ENCODE measurements around the gene CASP2.
"Not testable (repeated sequence)": the region's sequence is repeated elsewhere in the genome, so short reads cannot be mapped to it uniquely, and the experiment has no call there.

The CASP2 gene

DNA sequence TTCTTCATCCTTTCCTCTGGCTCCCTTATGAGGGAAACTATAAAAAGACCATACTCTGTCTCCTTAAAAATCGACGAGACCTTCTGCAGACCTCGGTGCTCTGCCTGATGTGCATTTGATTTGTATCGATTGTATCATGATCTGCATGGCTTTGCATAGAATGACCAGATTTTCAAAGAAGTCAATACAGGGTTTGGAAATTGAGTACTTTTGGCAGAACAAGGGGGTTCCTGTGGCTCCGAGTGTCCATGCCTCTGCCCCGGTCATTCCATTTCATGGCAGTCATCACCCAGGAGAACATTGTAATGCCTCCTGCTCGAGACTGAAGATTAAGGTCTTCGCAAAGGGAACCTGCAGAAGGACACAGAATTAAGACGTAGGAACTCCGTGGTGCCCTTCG lies 685 bp downstream of the CASP2 start:
- H3K79me2 ChIP-seq (ENCODE audit: insufficient read depth, low read length), result peaks cover 21% of the 10 kb centered on the region
- TF ChIP-seq, protein P1, sequence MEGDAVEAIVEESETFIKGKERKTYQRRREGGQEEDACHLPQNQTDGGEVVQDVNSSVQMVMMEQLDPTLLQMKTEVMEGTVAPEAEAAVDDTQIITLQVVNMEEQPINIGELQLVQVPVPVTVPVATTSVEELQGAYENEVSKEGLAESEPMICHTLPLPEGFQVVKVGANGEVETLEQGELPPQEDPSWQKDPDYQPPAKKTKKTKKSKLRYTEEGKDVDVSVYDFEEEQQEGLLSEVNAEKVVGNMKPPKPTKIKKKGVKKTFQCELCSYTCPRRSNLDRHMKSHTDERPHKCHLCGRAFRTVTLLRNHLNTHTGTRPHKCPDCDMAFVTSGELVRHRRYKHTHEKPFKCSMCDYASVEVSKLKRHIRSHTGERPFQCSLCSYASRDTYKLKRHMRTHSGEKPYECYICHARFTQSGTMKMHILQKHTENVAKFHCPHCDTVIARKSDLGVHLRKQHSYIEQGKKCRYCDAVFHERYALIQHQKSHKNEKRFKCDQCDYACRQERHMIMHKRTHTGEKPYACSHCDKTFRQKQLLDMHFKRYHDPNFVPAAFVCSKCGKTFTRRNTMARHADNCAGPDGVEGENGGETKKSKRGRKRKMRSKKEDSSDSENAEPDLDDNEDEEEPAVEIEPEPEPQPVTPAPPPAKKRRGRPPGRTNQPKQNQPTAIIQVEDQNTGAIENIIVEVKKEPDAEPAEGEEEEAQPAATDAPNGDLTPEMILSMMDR (IDR thresholded peaks at IDR 0.05; ENCODE audit: low read length), result no peak
- TF ChIP-seq EZH2 (IDR thresholded peaks at IDR 0.05; ENCODE audit: borderline replicate concordance, low read length), result no peak
- peaks cover 31% of the 10 kb centered on the region for H3K4me1 ChIP-seq (ENCODE audit: insufficient read depth, low read length, severe bottlenecking)
- peaks cover 40% of the 10 kb centered on the region for H3K36me3 ChIP-seq (ENCODE audit: insufficient read depth, low read length)
- no peaks in the 10 kb centered on the region for H4K20me1 ChIP-seq (ENCODE audit: insufficient read depth, low read length)
- H3F3A ChIP-seq (ENCODE audit: insufficient read depth, low read length), result no peaks in the 10 kb centered on the region
- peak overlapping the region; percentile 83 for H3K9ac ChIP-seq (ENCODE audit: low read length)
- no peaks in the 10 kb centered on the region for H3K9me3 ChIP-seq (ENCODE audit: low read length)
- no peak overlapping the region for H2AFZ ChIP-seq (ENCODE audit: low read length)
- H3K9me2 ChIP-seq (ENCODE audit: low read depth, low read length), result no peaks in the 10 kb centered on the region
- peak overlapping the region; percentile 29 for H3K27ac ChIP-seq (ENCODE audit: low read depth, low read length, poor library complexity, severe bottlenecking)
- no peaks in the 10 kb centered on the region for H3K27me3 ChIP-seq (ENCODE audit: insufficient read depth, low read length)
- peak overlapping the region; percentile 88 for H3K4me2 ChIP-seq (ENCODE audit: low read length)
- peak overlapping the region; percentile 78 for H3K4me3 ChIP-seq (ENCODE audit: low read depth, low read length, poor library complexity, severe bottlenecking)

DNA sequence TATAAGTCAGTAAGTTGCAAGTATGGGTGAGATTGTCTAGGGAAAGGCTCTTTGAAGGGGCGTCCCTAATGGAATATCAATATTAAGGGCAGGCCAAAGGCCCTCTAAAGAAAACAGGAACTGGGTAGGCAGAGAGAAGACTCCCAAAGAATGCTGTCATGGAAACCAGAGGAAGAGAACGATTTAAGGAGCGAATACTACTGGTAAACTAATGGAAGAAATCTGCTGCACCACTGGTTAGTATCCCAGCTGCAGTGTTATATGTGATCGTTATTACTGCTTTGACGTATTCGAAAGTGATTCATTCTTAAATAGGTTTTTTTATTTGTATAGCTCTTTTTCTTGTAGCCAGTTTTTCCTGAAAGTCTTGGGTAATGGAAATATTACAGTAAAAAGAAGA lies 1.3 kb downstream of the CASP2 start:
- Histone ChIP-seq H3K79me2 (ENCODE audit: insufficient read depth, low read length) (peaks cover 21% of the 10 kb centered on the region), H3K9ac (ENCODE audit: low read length) (peak overlapping the region; percentile 83), H2AFZ (ENCODE audit: low read length) (no peak overlapping the region), H3K4me3 (ENCODE audit: low read depth, low read length, poor library complexity, severe bottlenecking) (peak overlapping the region; percentile 78), H3K4me1 (ENCODE audit: insufficient read depth, low read length, severe bottlenecking) (peaks cover 27% of the 10 kb centered on the region), H3F3A (ENCODE audit: insufficient read depth, low read length) (no peaks in the 10 kb centered on the region), H4K20me1 (ENCODE audit: insufficient read depth, low read length) (no peaks in the 10 kb centered on the region), H3K27me3 (ENCODE audit: insufficient read depth, low read length) (no peaks in the 10 kb centered on the region), H3K36me3 (ENCODE audit: insufficient read depth, low read length) (peaks cover 46% of the 10 kb centered on the region), H3K9me3 (ENCODE audit: low read length) (no peaks in the 10 kb centered on the region), H3K27ac (ENCODE audit: low read depth, low read length, poor library complexity, severe bottlenecking) (peak overlapping the region; percentile 29), H3K4me2 (ENCODE audit: low read length) (peak overlapping the region; percentile 88), H3K9me2 (ENCODE audit: low read depth, low read length) (no peaks in the 10 kb centered on the region)
- no peak for TF ChIP-seq EZH2 (IDR thresholded peaks at IDR 0.05; ENCODE audit: borderline replicate concordance, low read length)
- TF ChIP-seq, protein P1 (IDR thresholded peaks at IDR 0.05; ENCODE audit: low read length), result no peak

DNA sequence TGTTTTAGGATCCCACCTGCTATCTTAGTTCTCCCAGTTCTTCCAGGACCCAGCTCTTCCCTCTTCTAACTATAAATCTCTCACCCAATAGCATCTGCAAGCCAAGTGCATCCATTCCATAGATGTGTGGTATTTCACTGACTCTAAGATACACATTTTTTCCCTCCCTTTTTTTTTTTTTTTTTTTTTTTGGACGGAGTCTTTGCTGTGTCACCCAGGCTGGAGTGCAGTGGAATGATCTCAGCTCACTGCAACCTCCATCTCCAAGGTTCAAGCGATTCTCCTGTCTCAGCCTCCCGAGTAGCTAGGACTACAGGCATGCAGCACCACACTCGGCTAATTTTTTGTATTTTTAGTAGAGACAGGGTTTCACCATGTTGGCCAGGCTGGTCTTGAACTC lies 1.7 kb downstream of the CASP2 start:
- peak overlapping the region; percentile 5 for H3K27ac ChIP-seq (ENCODE audit: low read depth, low read length, poor library complexity, severe bottlenecking)
- peaks cover 21% of the 10 kb centered on the region for H3K79me2 ChIP-seq (ENCODE audit: insufficient read depth, low read length)

GRCh38 chr7:143290293-143290692 lies 2.1 kb downstream of the CASP2 start:
- Histone ChIP-seq H3K27ac (ENCODE audit: low read depth, low read length, poor library complexity, severe bottlenecking) (no peak overlapping the region), H2AFZ (ENCODE audit: low read length) (no peak overlapping the region), H3F3A (ENCODE audit: insufficient read depth, low read length) (no peaks in the 10 kb centered on the region), H3K9me3 (ENCODE audit: low read length) (no peaks in the 10 kb centered on the region), H3K4me3 (ENCODE audit: low read depth, low read length, poor library complexity, severe bottlenecking) (peak overlapping the region; percentile 78), H4K20me1 (ENCODE audit: insufficient read depth, low read length) (no peaks in the 10 kb centered on the region), H3K4me1 (ENCODE audit: insufficient read depth, low read length, severe bottlenecking) (peaks cover 27% of the 10 kb centered on the region), H3K79me2 (ENCODE audit: insufficient read depth, low read length) (peaks cover 21% of the 10 kb centered on the region), H3K4me2 (ENCODE audit: low read length) (peak overlapping the region; percentile 88), H3K27me3 (ENCODE audit: insufficient read depth, low read length) (no peaks in the 10 kb centered on the region), H3K9ac (ENCODE audit: low read length) (peak overlapping the region; percentile 2; the same call in 1 of the 2 replicates), H3K36me3 (ENCODE audit: insufficient read depth, low read length) (peaks cover 55% of the 10 kb centered on the region), H3K9me2 (ENCODE audit: low read depth, low read length) (no peaks in the 10 kb centered on the region)
- TF ChIP-seq, protein P1 (IDR thresholded peaks at IDR 0.05; ENCODE audit: low read length), result no peak
- TF ChIP-seq EZH2 (IDR thresholded peaks at IDR 0.05; ENCODE audit: borderline replicate concordance, low read length), result no peak

More for the DNA sequence above, 1.7 kb downstream of the CASP2 start:
- H3K27me3 ChIP-seq (ENCODE audit: insufficient read depth, low read length); H3K9me3 ChIP-seq (ENCODE audit: low read length); H2AFZ ChIP-seq (ENCODE audit: low read length); H3K9me2 ChIP-seq (ENCODE audit: low read depth, low read length); H4K20me1 ChIP-seq (ENCODE audit: insufficient read depth, low read length); H3F3A ChIP-seq (ENCODE audit: insufficient read depth, low read length): not testable (repeated sequence)
- H3K4me1 ChIP-seq (ENCODE audit: insufficient read depth, low read length, severe bottlenecking), result peaks cover 27% of the 10 kb centered on the region
- peak overlapping the region; percentile 78 for H3K4me3 ChIP-seq (ENCODE audit: low read depth, low read length, poor library complexity, severe bottlenecking)
- H3K4me2 ChIP-seq (ENCODE audit: low read length), result peak overlapping the region; percentile 88
- peak overlapping the region; percentile 83 for H3K9ac ChIP-seq (ENCODE audit: low read length)
- H3K36me3 ChIP-seq (ENCODE audit: insufficient read depth, low read length), result peaks cover 51% of the 10 kb centered on the region
